NCI-H748 (cell line): ENCODE measurements around the gene SCAMP5.

ENCODE experiments used
- DNase-seq: peaks from one replicate; lab custom pipeline; 2025; ENCODE audit not compliant: unreplicated experiment; lab: John Stamatoyannopoulos, UW

The SCAMP5 gene

DNA sequence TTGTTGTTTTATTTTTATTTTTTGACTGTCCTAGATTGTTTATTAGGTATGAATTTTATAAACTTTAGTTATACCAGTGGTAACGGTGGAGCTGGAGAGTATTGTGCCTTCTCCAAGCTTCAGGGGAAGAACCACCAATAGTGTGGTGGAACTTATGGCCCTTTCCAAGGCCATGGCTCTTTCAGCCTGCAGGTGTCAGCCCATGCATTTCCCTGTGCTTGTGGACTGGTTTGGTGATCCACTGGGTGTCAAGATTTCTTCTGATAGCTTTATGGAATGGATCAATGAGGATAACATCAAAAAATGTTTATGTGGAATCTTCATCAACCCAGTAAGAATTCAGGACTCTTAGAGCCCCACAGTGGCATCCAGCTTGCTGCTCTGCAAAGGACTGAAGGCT lies 19.2 kb upstream of the SCAMP5 start:
- no peak for DNase-seq

DNA sequence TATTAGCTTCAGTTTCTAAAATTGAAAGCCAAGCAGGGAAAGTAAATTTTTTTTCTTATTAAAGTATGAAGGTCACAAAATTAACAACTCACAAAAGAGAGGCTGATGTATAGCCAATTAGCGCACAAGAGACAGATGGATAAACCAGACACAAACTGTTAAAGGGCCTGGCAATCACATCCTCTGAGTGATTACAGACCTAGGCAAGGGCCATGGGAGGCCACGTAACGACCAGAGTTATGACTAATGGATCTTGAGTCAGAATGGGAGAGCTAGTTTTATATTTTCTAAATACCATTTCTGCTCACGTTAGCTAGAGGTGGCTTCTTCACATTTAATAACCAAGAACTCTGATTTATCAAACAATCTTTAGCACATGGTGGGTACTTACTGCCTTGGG lies 17.8 kb upstream of the SCAMP5 start:
- no peak for DNase-seq

DNA sequence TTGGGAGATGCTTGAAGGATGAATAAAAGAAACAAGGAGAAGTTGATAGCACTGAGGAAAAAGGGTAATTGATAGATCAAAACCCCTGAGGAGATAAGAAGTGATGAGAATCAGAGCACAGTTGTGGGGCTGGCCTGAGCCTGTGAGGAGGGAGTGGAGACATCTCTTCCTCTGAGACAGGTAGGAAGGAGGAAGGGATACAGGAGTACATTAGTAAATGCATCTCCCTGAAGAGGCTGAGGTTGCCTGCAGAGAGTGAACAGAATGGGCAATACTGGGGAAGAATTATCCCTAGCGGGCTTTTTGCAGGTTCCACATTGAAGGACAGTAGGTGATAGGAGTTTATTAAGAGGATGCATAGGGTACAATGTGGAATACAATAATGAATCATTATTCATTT lies 17.3 kb upstream of the SCAMP5 start:
- DNase-seq: no peak

DNA sequence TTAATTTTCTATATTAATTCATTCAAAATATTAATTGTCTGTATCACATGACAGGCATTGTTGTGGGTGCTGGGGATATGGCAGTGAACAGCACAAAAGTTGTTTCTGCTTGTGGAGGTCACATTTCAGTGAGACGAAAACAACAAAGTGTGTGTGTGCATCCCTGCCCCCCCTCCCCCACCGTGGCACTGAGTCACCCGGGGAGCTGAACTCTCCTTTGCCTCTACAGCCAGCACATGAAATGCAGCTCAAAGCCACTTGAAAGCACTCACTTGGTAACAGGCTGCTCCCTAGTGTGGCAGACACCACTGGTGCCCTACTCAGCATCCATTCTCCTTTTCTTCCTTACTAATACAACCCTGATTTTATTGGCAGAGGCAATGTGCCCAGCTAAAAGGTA lies 16.9 kb upstream of the SCAMP5 start:
- no peak for DNase-seq

DNA sequence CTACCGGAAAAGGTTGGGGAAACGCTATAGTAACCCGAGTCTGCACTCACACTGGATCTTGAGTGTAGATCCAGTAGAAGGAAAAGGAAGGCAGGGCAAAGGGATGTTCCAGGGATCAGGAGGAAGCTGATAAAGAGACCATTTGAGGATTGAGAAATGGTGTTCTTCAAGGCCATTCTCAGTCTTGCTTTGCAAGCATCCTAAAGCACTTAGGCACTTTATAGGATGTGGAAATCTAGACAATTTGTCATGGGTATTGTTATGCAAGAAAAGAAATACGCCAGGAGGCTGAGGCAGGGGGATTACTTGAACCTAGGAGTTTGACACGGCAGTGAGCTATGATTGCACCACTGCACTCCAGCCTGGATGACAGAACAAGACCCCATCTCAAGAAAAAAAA lies 13.2 kb upstream of the SCAMP5 start:
- no peak for DNase-seq

DNA sequence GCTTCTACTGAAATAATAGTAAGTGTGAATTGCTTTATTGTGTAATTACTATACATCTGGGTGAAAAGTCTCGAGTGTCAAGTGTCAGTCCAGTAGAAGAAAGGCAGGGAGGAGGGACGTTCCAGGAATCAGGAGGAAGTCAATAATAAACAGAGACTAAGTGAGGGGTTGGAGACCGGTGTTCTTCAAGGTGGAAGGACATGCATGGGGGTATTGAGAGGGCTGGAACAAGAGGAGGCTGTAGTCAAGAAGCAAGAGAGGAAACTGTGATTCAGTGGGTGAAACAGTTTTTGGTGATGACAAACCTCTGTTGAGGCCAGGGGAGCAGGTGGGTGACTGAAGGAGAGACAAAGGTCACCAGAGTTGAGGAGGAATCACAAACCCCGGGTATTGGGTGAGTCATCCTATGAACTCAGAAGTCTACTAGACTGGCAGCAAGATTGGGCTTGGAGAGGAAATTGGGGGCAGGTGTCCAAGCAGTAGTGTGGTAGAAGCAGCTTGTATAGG lies 11.6 kb upstream of the SCAMP5 start:
- DNase-seq: no peak

DNA sequence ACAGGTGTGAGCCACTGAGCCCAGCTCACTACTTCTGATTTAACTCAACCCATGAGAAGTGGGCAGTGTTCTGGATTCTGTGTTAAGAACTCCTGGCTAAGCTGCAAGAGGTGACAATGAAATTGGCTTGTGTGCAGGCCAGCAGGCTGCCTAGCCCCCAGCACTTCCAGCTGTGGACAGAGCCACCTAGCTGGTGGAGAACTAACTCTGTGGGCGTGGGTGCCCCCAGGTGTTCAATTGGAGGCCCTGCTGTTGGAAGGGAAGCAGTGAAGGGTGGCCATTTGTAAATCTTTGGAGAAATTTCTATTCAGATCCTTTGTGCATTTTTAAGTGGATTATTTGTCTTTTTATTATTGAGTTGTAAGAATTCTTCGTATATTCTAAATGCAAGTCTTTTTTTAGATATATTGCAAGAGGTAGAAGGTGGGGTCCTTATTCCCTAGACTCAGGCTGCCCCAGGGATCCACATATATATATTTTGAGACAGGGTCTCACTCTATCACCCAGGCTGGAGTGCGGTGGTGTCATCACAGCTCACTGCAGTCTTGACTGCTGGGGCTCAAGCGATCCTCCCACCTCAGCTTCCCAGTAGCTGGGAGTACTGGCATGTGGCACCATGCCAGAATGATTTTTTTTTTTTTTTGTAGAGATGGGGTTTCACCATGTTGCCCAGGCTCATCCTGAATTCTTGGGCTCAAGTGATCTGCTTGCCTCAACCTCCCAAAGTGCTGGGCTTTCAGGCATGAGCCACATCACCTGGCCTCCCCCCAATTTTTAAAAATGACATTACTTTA lies 7.2 kb upstream of the SCAMP5 start:
- DNase-seq: peak; percentile 24

DNA sequence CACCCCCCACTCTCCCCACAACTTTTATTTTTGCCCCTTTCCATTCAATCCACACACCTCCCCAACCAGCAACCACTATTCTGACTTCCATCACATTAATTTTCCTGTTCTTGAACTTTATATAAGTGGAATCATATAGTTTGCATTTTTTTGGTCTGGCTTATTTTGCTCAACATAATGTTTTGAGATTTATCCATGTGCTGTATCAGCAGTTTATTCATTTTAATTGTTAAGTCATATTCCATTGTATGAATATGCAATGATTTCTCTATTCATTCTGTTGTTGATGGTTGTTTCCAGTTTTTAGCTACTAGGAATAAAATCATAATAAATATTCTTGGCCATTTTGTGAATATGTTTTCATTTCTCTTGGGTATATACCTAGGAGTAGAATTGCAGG lies 5.8 kb upstream of the SCAMP5 start:
- DNase-seq: no peak

DNA sequence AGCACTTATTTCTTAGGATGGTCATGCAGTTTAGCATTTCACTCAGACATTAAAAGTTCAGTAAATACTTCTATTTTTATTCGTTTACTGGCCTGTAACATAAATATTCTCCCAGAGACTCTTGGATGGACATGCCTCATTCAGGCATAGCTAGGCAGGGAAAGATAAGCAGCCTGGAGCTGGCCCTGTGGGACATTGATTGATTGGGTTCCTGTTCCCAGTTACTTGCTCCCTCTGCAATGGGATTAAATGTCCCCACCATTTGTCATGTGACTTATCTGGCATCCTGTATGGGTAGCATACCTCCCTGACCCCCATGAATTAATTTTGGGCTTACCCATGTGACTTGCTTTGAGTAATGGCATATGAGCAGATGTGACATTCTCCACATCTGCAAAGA lies 2.7 kb upstream of the SCAMP5 start:
- no peak for DNase-seq

DNA sequence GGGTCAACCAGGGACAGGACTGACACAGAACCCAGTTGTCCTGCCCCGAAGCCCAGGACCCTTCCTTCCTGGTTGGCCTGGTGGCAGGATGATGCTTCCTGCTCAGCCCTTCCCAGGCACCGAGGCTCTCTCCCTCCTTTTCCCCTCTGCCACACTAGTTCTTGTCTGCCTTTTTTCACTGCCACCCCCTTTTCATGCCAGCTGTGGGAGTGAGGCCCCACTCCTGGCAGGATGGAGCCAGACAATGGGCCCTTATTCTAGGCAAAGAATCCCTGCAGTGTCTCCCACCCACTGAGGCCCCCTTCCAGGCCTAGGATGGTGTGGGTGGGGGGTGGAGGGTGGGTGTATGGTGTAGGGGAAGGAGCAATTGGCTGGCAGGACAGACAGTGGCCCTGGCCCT lies 1.1 kb upstream of the SCAMP5 start:
- DNase-seq: no peak

DNA sequence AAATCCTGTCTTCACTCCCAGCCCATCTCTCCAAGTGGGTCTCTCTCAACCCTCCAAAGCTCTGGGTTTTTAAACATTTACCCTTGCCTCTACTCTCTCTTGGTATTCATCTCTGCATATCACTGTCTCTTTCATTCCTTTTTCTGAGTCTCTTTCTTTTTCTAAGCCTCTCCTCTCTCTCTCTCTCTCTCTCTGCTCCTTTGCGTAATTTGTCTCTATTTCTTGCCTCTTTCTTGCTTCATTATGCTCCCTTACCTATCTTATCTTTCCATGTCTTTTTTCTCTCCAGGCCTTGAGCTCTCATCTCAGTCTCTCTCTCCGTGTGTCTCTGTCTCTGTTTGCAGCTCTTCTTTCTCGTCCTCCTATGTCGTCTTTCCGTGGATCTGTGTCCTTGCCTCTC lies 678 bp upstream of the SCAMP5 start:
- DNase-seq: no peak

DNA sequence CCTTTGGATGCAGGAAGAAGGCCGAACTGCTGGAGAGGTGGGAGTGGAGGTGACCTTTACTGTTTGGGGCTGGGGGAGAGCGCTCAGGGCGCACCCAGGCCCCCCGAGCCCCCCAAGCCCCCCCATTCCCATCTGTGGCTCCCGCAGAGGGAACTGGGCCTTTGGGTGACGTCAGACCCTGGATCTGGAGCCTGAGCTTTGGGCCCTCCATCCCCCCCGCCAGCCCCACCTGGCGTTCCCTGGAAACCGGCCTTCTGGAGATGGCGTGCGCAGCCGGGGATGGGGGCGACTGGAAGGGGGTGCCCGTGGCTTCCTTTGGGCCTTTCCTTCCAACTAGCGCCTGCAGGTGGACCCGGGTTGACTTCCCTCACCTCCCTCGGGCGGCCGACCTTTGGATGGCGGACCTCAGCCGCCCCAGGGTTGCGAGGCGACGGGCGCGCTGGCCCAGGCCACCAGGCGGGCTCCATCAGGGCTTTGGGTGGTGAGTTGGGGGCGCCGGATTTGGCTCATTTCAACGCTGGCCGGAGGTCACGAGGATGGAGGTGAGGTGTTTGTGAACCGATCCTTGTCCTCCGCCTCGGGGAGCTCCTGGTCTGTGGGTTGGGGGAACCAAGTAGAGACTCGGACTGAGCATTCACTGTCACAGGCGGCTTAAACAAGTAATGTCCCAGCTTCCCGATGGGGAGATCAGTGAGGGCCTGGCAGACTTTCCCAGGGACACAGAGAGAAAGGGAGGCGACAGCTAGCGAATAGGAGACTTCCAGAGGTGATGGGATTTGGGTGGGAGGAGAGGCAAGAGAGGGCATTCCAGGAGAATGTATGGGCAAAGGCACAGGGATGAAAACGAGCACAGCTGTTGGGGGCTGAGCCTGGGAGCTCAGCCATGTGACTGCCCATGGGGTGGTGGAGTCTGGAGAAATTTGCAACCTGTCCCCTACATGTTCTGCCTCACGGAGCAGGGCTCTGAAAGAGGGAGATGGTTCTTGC lies 709 bp downstream of the SCAMP5 start:
- DNase-seq: peak; percentile 64

DNA sequence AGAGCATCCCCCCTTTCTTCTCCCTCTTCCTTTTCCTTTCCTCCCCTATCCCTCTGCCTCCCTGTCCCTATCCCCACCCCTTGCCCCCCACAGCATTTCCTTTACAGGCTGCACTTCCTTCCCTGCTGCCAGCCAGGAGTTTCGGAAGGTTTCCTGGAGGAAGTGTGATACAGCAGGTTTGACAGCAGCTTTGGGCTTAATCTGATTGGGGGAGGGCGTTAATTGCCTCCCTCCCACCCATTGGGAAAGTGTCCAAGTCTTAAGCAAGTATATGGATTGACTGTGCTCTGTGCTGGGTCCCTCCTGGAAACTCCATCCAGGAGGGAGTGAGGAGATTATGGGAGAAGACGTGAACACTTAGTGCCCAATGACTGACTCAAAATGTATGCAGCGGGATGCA lies 1.8 kb downstream of the SCAMP5 start:
- no peak for DNase-seq

DNA sequence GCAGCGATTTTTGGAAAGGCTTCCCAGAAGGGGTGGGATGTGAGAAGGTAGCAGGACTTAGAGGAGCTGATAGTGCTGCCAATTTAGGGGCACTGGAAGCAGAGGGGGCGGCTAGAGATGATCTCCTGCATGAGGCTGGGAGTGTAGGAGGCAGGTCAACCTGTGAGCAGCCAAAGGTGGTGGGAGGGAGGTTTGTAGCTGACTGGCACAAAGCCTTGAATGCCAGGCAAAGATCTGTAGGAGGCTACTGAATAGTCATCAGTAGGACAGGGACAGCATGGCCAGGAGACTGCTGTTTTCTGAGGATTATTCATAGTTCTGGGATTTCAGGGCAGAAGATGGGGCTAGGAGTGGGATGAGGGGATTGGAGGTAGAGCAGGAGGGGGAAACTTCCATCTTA lies 2.2 kb downstream of the SCAMP5 start:
- no peak for DNase-seq

DNA sequence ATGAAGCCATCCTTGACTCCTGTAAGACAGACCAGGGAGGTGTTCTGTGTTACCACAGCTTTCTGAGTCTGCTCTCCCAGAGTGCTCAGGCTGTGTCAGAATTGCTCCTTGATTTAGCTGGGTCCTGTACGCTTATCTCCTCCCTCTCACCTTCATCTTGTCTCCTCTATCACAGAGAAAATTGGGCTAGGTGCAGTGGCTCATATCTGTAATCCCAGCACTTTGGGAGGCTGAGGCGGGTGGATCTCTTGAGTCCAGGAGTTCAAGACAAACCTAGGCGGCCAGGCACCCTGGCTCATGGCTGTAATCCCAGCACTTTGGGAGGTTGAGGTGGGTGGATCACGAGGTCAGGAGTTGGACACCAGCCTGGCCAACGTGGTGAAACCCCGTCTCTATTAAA lies 5.9 kb downstream of the SCAMP5 start:
- no peak for DNase-seq

DNA sequence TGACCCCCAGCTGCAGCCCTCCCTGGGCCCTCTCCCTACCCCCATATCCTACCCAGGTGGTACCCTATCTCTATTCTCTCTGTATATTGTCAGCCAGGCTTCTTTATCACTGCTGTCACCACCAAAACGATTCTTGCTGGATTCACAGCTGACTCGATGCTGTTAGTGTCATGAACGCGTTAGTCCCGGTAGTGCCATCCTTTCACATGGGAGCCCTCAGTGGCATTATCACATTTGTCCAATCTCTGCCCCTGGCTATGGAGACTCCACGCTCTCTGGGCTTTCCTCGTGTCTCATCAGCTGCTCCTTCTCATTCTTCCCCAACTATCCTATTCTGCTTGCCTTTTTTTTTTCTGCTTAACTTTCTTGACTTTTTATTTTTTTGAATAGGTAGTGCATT lies 7.0 kb downstream of the SCAMP5 start:
- no peak for DNase-seq

DNA sequence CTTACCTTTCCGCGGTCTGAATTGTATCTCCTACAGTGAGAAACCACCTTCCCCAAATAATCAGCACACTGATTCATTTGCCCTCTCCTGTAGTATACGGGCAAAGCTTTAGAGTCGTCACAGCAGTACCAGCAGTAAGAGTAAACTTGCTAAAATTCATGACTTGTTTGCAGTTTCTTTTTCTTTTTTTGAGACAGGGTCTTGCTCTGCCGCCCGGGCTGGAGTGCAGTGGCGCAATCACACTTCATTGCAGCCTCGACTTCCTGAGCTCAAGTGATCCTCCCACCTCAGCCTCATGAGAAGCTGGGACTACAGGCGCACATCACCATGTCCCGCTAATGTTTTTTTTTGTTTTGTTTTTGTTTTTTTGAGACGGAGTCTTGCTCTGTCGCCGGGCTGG lies 11.9 kb downstream of the SCAMP5 start:
- no peak for DNase-seq

DNA sequence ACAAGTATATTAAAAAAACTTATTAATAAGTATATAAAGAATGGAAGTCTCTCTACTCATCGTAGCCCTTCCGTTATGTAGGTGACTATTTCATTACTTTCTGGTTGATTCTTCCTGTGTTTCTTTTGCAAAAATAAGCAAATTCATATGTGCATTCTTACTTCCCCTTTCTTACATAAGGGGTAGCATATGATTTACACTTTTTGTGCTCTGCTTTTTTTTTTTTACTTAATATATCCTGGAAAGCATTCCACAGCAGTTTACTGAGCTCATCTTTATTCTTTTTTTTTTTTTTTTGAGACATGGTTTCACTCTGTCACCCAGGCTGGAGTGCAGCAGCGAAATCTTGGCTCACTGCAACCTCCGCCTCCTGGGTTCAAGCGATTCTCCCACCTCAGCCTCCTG lies 12.9 kb downstream of the SCAMP5 start:
- DNase-seq: no peak

DNA sequence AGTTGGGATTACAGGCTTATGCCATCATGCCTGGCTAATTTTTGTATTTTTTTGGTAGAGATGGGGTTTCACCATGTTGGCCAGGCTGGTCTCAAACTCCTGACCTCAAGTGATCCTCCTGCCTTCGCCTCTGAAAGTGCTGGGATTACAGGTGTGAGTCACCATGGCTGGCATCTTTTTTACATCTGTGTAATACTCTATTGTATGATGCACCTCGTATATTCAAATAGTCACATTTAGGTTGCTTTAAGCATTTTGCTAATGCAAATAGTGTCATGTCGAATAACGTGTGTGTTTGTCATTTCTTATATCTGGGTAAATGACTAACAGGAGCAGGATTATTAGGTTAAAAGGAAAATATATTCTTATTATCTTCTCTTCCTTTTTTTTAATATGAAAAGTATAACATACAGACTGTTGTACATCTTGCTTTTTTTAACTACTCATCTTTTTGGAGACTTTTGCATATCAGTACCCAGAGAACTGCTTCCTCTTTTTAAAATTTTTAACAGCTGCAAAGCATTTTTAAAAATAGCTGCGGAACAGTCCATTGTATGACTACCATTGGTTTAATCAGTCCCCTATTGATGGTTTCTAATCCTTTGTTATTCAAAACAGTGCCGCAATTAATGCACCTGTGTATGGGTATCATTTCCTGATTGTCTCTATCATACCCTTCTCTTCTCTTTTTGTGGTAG lies 13.4 kb downstream of the SCAMP5 start:
- DNase-seq: no peak

DNA sequence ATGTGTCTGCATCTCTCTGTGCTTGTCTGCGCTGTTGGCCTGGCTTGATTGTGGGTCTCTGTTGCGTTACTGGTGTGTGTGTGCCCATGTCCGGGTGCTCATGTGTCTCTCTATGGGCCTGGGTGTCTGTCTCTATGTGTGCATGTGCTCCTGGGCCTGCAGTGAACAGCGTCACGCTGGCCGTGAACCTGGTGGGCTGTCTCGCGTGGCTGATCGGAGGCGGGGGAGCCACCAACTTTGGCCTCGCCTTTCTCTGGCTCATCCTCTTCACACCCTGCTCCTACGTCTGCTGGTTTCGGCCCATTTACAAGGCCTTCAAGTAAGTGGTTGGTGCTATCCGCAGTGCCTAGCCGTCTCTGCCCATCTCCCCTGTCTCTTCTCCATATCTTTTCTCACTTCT lies 21.1 kb downstream of the SCAMP5 start:
- no peak for DNase-seq

DNA sequence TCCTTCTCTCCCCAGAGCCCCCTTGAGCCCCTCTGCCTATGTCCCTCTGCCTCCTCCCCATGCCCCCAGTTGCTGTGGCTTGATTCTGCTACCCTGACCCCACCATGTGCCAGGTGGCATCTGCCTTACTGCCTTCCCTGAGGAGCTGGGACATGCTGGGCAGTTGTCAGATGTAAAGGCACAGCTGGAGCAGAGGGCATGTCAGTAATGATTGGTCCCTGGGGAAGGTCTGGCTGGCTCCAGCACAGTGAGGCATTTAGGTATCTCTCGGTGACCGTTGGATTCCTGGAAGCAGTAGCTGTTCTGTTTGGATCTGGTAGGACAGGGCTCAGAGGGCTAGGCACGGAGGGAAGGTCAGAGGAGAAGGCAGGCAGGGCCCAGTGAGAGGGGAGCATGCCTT lies 24.6 kb downstream of the SCAMP5 start:
- no peak for DNase-seq
